Esophagus (tissue), 2 donors: ENCODE data around the gene CSTA. TPM values are rescaled to one million over a fixed set of nuclear protein-coding genes. Genes with fewer than 3 reads are reported as not detected.

Experiments
- H3K27ac ChIP-seq, 2 donors: one replicate each; pipeline ENCODE4 v1.5.1; 2013; ENCODE audit warnings: low read depth in 2 of 2, mild to moderate bottlenecking in 2 of 2, inconsistent platforms in 1 of 2, low read length in 1 of 2, moderate library complexity in 1 of 2
- H3K27me3 ChIP-seq, 2 donors: one replicate each; pipeline ENCODE4 v1.6.1; 2013; ENCODE audit warnings: low read length in 2 of 2, control low read depth in 1 of 2, mild to moderate bottlenecking in 1 of 2; ENCODE audit not compliant: insufficient read depth in 2 of 2, control insufficient read depth in 1 of 2
- H3K36me3 ChIP-seq, 2 donors: one replicate each; pipeline ENCODE4 v1.6.1; 2013; ENCODE audit warnings: low read length in 1 of 2; ENCODE audit not compliant: control insufficient read depth in 2 of 2, insufficient read depth in 2 of 2
- H3K4me1 ChIP-seq, 2 donors: one replicate each; pipeline ENCODE4 v1.6.1; 2013; ENCODE audit warnings: low read length in 1 of 2; ENCODE audit not compliant: control insufficient read depth in 2 of 2, insufficient read depth in 2 of 2
- H3K4me3 ChIP-seq, 2 donors: one replicate each; pipeline ENCODE4 v1.5.1; 2013; ENCODE audit warnings: low read length in 2 of 2, mild to moderate bottlenecking in 2 of 2, low read depth in 1 of 2, moderate library complexity in 1 of 2
- H3K9me3 ChIP-seq, 2 donors: one replicate each; pipeline ENCODE4 v1.6.1; 2013; ENCODE audit warnings: mild to moderate bottlenecking in 2 of 2, low read depth in 1 of 2, low read length in 1 of 2, moderate library complexity in 1 of 2; ENCODE audit not compliant: control insufficient read depth in 2 of 2, insufficient read depth in 1 of 2
- WGBS, 2 donors: extraction: QIAGEN DNeasy Blood & Tissue Kit; methylation state at CpG; one replicate each; pipeline ENCODE4 v1.1.7; 2013; 5-methylcytosine and 5-hydroxymethylcytosine counted together
- polyA plus RNA-seq, 2 donors: library from polyadenylated mRNA; stranded (reverse); fragments of 200-250 nt; gene quantifications; one replicate each; pipeline ENCODE4 v1.2.3, GENCODE V29; 2013
- donor health status: healthy with polysubstance abuse.
- donor health status: Bipolar disorder and iron deficiency.

CSTA gene
- polyA plus RNA-seq, 2 donors = 7,202 to 12,533 TPM

DNA sequence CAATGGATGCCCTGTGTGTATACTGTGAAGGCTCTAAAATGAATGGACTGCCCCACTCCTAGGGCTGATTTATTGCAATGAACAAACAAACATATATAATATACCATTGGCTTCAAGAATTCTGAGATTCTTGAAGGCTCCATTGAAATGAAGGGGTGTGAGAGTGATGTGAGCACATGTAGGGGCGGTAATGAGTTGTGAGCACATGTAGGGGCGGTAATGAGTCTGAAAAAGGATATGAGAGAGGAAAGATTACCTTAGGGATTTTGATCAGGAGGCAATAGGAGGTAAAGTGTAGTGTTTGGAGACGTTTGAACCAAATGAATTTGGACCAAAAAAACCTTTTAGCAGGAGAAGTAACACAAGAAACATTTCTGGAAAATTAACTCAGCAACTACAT, 62.7 kb downstream of the CSTA start:
- no peaks in the 10 kb centered on the region for H3K4me1 ChIP-seq
- 86 to 87% methylated on average over 3 of the region's 3 CpGs for WGBS, 2 donors

DNA sequence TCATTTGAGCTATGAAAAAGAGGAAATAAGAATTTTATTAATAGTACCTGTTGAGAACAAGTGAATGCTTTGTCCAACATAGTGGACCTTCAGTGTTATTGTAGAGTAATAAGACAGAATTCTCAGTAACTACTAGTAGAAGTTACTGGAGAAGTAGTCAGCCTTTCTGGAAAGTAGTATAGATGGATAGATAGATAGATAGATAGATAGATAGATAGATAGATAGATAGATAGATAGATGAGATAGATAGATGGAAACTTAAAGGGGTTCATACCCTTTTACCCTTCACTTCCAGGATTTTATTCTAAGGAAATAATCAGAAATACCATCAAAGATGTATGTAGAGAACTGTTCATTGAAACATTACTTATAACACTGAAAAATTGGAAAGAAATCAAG, 64.1 kb downstream of the CSTA start:
- Histone ChIP-seq H3K4me1 (no peaks in the 10 kb centered on the region), H3K9me3 (no peaks in the 10 kb centered on the region), H3K4me3 (no peak overlapping the region), H3K27ac (no peak overlapping the region), H3K36me3 (peaks cover 0 to 2% of the 10 kb centered on the region in 2 donors), H3K27me3 (no peaks in the 10 kb centered on the region)

More for the DNA sequence above, 62.7 kb downstream of the CSTA start:
- Histone ChIP-seq H3K27me3 (no peaks in the 10 kb centered on the region), H3K4me3 (no peak overlapping the region), H3K36me3 (peaks cover 0 to 2% of the 10 kb centered on the region in 2 donors), H3K27ac (no peak overlapping the region), H3K9me3 (no peaks in the 10 kb centered on the region)

DNA sequence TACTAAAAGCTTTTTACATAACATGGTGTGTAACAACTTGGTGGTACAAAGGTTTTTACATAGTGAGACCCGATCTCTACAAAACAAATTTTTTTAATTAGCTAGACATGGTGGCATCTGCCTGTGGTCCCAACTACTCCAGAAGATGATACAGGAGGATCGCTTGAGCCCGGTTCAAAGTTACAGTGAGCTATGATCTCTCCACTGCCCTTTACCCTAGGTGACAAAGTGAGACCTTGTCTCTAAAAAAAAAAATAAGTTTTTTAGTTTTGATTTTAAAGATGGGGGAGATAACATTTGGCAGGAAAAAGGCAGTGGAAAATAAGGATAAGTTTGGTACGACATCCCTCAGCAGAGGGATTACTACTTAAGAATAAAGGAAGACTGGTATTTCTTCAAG, 64.8 kb downstream of the CSTA start:
- H3K36me3 ChIP-seq = peaks cover 0 to 2% of the 10 kb centered on the region in 2 donors
- WGBS, 2 donors = 84 to 86% methylated on average over 4 of the region's 4 CpGs
- no peaks in the 10 kb centered on the region for H3K9me3 ChIP-seq
- no peaks in the 10 kb centered on the region for H3K4me1 ChIP-seq
- no peak overlapping the region for H3K27ac ChIP-seq
- no peaks in the 10 kb centered on the region for H3K27me3 ChIP-seq
- no peak overlapping the region for H3K4me3 ChIP-seq

DNA sequence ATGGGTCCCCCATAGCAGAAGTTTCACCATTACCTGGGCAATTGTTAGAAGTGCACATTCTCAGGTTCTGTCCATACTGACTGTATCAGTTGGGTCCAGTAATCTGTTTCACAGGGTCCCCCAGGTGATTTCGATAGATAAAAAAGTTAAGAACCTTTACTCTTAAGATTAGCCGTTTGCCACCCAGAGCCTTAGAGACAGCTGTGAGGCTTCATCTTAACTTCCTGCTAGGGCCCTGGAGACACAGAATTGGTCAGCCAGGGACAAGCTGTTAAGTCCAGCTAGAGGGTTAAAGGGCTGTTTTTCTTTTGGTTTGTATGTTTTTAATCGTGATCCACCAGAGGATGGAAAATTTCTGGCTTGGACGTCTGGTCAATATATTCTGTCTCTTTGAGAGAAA, 65.6 kb downstream of the CSTA start:
- Histone ChIP-seq H3K9me3 (no peaks in the 10 kb centered on the region), H3K27me3 (no peaks in the 10 kb centered on the region), H3K4me1 (no peaks in the 10 kb centered on the region), H3K27ac (no peak overlapping the region), H3K4me3 (no peak overlapping the region), H3K36me3 (peaks cover 0 to 2% of the 10 kb centered on the region in 2 donors)
- 60 to 64% methylated on average over 4 of the region's 4 CpGs for WGBS, 2 donors

Other genes starting within 250 kb of the CSTA start
- not detected for gene CASR, start 141.6 kb upstream of the CSTA start, polyA plus RNA-seq
- 10 to 100 TPM; 32.9 to 41.9 TPM for gene MIX23, start 58.0 kb downstream of the CSTA start, polyA plus RNA-seq
- 100 to 1,000 TPM; 242 TPM for gene FAM162A, start 58.9 kb downstream of the CSTA start, polyA plus RNA-seq
- 1 to 10 TPM; 1.3 TPM for gene WDR5B, start 90.8 kb downstream of the CSTA start, polyA plus RNA-seq
- gene KPNA1, start 189.7 kb downstream of the CSTA start, polyA plus RNA-seq = 10 to 100 TPM in 1 of 2 donors, 1 to 10 TPM in 1; 8.5 to 13.9 TPM
- 10 to 100 TPM; 17.1 to 20.0 TPM for gene PARP9, start 239.1 kb downstream of the CSTA start, polyA plus RNA-seq
- 1 to 10 TPM; 5.9 to 6.4 TPM for gene DTX3L, start 239.1 kb downstream of the CSTA start, polyA plus RNA-seq